ENCODE measurements around the gene MDH1.

The MDH1 gene

GRCh38 chr2:63581298-63581961, 7.3 kb upstream of the MDH1 start:
- no peaks in the 10 kb centered on the region for H4K20me1 ChIP-seq (ENCODE audit: insufficient read depth, low read length)
- no peaks in the 10 kb centered on the region for H3K36me3 ChIP-seq (ENCODE audit: insufficient read depth, low read length)
- peaks cover 3% of the 10 kb centered on the region; the same call in 1 of the 2 replicates for H3F3A ChIP-seq (ENCODE audit: insufficient read depth, low read length)
- TF ChIP-seq EZH2 (IDR thresholded peaks at IDR 0.05; ENCODE audit: borderline replicate concordance, low read length) (no peak), CTCF (IDR thresholded peaks at IDR 0.05; ENCODE audit: low read length) (no peak)
- H3K4me1 ChIP-seq (ENCODE audit: insufficient read depth, low read length, severe bottlenecking) = peaks cover 11% of the 10 kb centered on the region
- no peaks in the 10 kb centered on the region for H3K9me2 ChIP-seq (ENCODE audit: low read depth, low read length)
- H2AFZ ChIP-seq (ENCODE audit: low read length) = no peak overlapping the region
- peaks cover 51% of the 10 kb centered on the region for H3K79me2 ChIP-seq (ENCODE audit: insufficient read depth, low read length)
- no peaks in the 10 kb centered on the region for H3K27me3 ChIP-seq (ENCODE audit: insufficient read depth, low read length)
- H3K4me3 ChIP-seq (ENCODE audit: low read depth, low read length, poor library complexity, severe bottlenecking) = no peak overlapping the region
- H3K9ac ChIP-seq (ENCODE audit: low read length) = no peak overlapping the region
- H3K27ac ChIP-seq (ENCODE audit: low read depth, low read length, poor library complexity, severe bottlenecking) = no peak overlapping the region
- H3K9me3 ChIP-seq (ENCODE audit: low read length) = no peaks in the 10 kb centered on the region
- H3K4me2 ChIP-seq (ENCODE audit: low read length) = no peak overlapping the region

- H3K4me2 ChIP-seq (ENCODE audit: low read length) = no peak overlapping the region
- no peak overlapping the region for H2AFZ ChIP-seq (ENCODE audit: low read length)
- H4K20me1 ChIP-seq (ENCODE audit: insufficient read depth, low read length) = no peaks in the 10 kb centered on the region
- no peak overlapping the region for H3K4me3 ChIP-seq (ENCODE audit: low read depth, low read length, poor library complexity, severe bottlenecking)
- H3K27ac ChIP-seq (ENCODE audit: low read depth, low read length, poor library complexity, severe bottlenecking) = no peak overlapping the region
- H3K9me3 ChIP-seq (ENCODE audit: low read length) = no peaks in the 10 kb centered on the region
- no peaks in the 10 kb centered on the region for H3K36me3 ChIP-seq (ENCODE audit: insufficient read depth, low read length)
- H3K27me3 ChIP-seq (ENCODE audit: insufficient read depth, low read length) = no peaks in the 10 kb centered on the region
- no peak overlapping the region for H3K9ac ChIP-seq (ENCODE audit: low read length)
- H3K79me2 ChIP-seq (ENCODE audit: insufficient read depth, low read length) = peaks cover 56% of the 10 kb centered on the region
- TF ChIP-seq EZH2 (IDR thresholded peaks at IDR 0.05; ENCODE audit: borderline replicate concordance, low read length) (no peak), CTCF (IDR thresholded peaks at IDR 0.05; ENCODE audit: low read length) (no peak)
- H3K9me2 ChIP-seq (ENCODE audit: low read depth, low read length) = no peaks in the 10 kb centered on the region
- H3F3A ChIP-seq (ENCODE audit: insufficient read depth, low read length) = peaks cover 8% of the 10 kb centered on the region; the same call in 1 of the 2 replicates
- H3K4me1 ChIP-seq (ENCODE audit: insufficient read depth, low read length, severe bottlenecking) = peaks cover 24% of the 10 kb centered on the region
These were observed 5.9 kb upstream of the MDH1 start for GRCh38 chr2:63582873-63583272.

- peaks cover 48% of the 10 kb centered on the region for H3K4me1 ChIP-seq (ENCODE audit: insufficient read depth, low read length, severe bottlenecking)
- peak overlapping the region; percentile 92 for H3K4me3 ChIP-seq (ENCODE audit: low read depth, low read length, poor library complexity, severe bottlenecking)
- peak overlapping the region; percentile 82 for H3K4me2 ChIP-seq (ENCODE audit: low read length)
- H4K20me1 ChIP-seq (ENCODE audit: insufficient read depth, low read length) = no peaks in the 10 kb centered on the region; the same call in 1 of the 2 replicates
- peaks cover 17% of the 10 kb centered on the region for H3F3A ChIP-seq (ENCODE audit: insufficient read depth, low read length)
- no peaks in the 10 kb centered on the region for H3K27me3 ChIP-seq (ENCODE audit: insufficient read depth, low read length)
- no peaks in the 10 kb centered on the region for H3K9me3 ChIP-seq (ENCODE audit: low read length)
- peaks cover 63% of the 10 kb centered on the region for H3K79me2 ChIP-seq (ENCODE audit: insufficient read depth, low read length)
- TF ChIP-seq EZH2 (IDR thresholded peaks at IDR 0.05; ENCODE audit: borderline replicate concordance, low read length) (no peak), CTCF (IDR thresholded peaks at IDR 0.05; ENCODE audit: low read length) (no peak)
- peak overlapping the region; percentile 3; the same call in 1 of the 2 replicates for H2AFZ ChIP-seq (ENCODE audit: low read length)
- no peaks in the 10 kb centered on the region for H3K9me2 ChIP-seq (ENCODE audit: low read depth, low read length)
- H3K36me3 ChIP-seq (ENCODE audit: insufficient read depth, low read length) = peaks cover 10% of the 10 kb centered on the region; the same call in 1 of the 2 replicates
- H3K27ac ChIP-seq (ENCODE audit: low read depth, low read length, poor library complexity, severe bottlenecking) = peak overlapping the region; percentile 53
- peak overlapping the region; percentile 78 for H3K9ac ChIP-seq (ENCODE audit: low read length)
These were observed 864 bp upstream of the MDH1 start for GRCh38 chr2:63587814-63588384.

Data from OCI-LY1 (cell line).